Stimulated activated CD4-positive, alpha-beta T cell treated with anti-CD3 and anti-CD28 coated beads, Interleukin-2, amount 100 ng/mL, for 48 hours (primary cell): ENCODE measurements around the gene ACAD11.

Source experiments
- DNase-seq, 2 donors: peaks; one replicate each; pipeline ENCODE4 v3.0.0-alpha.2; 2020

ACAD11 gene

GRCh38 chr3:132659365-132660051 lies at the start of gene ACAD11:
Gene ACAD11 (minus strand): TSS chr3:132659809. CDS start chr3:132659751, 58 bp downstream.
- DNase-seq = peak; percentile 5 to 33

DNA sequence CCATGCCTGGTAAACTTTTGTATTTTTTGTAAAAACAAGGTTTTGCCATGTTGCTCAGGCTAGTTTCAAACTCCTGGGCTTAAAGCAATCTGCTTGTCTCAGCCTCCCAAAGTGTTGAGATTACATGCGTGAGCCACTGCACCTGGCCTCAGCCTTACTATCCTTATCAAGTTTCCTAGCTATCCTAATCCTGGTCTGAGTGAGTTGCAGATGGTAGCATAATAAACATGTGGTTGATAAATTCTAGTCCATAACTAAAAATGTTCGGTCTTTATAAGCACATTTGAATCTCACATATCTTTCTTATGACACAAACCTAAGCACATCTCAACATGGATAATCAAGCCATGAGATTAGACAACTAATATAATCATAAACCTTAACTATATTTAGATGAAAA lies 44.1 kb upstream of the ACAD11 start:
- no peak for DNase-seq

GRCh38 chr3:132695422-132695821 lies 35.8 kb upstream of the ACAD11 start:
- DNase-seq = no peak

DNA sequence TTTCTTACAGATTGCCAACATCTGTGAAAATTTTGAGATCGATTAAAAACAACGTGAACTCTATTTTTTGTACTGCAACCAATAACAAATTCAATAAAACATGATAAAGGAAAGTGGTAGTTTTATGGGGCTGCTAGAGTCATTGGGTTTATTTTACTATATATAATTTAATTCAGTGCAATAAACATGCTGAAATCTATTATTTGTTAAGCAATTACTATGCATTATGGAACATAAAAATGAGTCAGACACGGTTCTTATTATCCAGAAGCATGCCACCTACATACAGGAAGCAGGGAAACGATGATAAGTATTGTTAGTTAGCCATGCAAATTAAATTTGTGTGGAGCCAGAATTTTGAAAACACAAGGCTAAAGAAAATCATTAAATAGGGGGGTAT lies 35.4 kb upstream of the ACAD11 start:
- no peak for DNase-seq

- DNase-seq = no peak
These were observed 30.4 kb upstream of the ACAD11 start for GRCh38 chr3:132690040-132690439.

GRCh38 chr3:132682201-132682600 lies 22.6 kb upstream of the ACAD11 start:
- DNase-seq = no peak

GRCh38 chr3:132681421-132681820 lies 21.8 kb upstream of the ACAD11 start:
- no peak for DNase-seq

DNA sequence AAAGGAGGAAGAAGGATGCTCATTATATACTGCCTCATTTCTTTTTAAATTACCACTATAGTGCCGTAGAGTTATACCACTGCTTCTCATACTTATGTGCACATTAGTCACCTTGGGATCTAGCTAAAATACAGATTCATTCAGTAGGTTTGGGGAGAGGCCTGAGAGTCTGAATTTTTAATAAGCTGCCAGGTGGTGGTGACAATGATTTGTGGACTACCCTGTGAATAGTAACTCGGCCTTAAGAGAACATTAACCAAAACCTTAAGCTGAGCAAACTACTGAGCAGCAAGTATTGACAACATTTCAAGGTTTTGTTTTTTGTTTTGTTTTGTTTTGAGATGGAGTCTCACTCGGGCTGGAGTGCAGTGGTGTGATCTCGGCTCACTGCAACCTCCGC lies 20.3 kb upstream of the ACAD11 start:
- no peak for DNase-seq

GRCh38 chr3:132675408-132675807 lies 15.8 kb upstream of the ACAD11 start:
- DNase-seq = no peak

- no peak for DNase-seq
These were observed 9.7 kb upstream of the ACAD11 start for GRCh38 chr3:132669256-132669777.

GRCh38 chr3:132665230-132665745 lies 5.7 kb upstream of the ACAD11 start:
- no peak for DNase-seq

DNA sequence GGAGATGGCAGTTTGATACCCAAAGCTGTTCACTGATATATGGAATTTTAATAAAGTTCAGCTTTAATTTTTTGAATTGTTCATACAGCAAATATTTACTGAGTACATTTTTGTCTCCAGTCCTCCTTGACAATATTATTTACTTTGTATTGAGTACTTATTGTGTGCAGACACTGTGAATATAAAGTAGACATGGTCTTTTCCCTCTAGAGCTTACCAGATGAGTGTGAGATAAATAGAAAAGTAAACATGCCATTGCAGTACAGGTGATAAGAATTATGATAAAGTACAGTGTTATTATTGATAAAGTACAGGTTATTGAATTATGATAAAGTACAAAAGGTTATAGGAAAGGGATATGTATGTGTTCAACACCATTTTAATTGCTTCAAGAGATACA lies 2.6 kb upstream of the ACAD11 start:
- no peak for DNase-seq

DNA sequence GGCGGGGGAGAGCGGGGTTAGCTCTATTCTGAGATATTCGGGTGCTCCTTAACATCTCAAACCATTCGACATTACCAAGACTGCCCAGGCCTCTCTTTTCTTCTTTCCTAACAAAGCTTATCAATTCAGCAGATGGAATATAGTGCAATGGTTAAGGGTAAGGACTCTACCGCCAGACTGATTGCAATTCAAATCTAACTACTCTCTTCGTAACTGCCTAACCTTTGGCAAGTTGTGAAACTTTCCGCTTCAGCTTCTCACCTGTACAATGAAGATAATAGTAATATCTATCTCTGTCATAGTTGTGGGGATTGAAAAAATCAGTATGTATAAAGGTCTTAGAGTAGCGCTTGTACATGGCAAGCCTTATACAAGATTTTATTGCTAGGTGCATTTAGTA lies 1.5 kb upstream of the ACAD11 start:
- no peak for DNase-seq

GRCh38 chr3:132660811-132661070 lies 1.1 kb upstream of the ACAD11 start:
- no peak for DNase-seq

- peak; percentile 59 to 61 for DNase-seq
These were observed 622 bp upstream of the ACAD11 start, which contains the start of gene UBA5 for GRCh38 chr3:132660052-132660810. Gene UBA5 (plus strand): TSS chr3:132660329. CDS start chr3:132660538, 209 bp downstream.

- no peak for DNase-seq
These were observed 627 bp downstream of the ACAD11 start for GRCh38 chr3:132659000-132659364.

- no peak for DNase-seq
These were observed 1.5 kb downstream of the ACAD11 start for GRCh38 chr3:132657869-132658747.

GRCh38 chr3:132655471-132655870 lies 4.1 kb downstream of the ACAD11 start:
- DNase-seq = no peak

DNA sequence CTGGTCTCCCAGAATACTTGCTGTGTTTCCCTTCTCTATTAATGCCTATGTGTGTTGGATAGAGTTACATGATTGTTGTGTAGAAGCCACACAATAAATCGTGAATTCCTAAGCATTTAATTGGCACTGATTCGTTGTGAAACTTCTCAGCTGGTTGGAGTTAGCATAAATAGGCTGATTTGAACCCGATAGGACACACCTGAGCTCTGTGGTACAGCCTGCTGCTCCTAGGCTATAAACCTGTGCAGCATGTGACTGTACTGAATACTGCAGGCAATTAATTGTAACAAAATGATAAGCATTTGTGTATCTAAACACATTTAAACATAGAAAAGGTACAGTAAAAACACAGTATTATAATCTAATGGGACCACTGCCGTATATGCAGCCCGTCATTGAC lies 4.9 kb downstream of the ACAD11 start:
- no peak for DNase-seq

GRCh38 chr3:132654190-132654589 lies 5.4 kb downstream of the ACAD11 start:
- DNase-seq = no peak

DNA sequence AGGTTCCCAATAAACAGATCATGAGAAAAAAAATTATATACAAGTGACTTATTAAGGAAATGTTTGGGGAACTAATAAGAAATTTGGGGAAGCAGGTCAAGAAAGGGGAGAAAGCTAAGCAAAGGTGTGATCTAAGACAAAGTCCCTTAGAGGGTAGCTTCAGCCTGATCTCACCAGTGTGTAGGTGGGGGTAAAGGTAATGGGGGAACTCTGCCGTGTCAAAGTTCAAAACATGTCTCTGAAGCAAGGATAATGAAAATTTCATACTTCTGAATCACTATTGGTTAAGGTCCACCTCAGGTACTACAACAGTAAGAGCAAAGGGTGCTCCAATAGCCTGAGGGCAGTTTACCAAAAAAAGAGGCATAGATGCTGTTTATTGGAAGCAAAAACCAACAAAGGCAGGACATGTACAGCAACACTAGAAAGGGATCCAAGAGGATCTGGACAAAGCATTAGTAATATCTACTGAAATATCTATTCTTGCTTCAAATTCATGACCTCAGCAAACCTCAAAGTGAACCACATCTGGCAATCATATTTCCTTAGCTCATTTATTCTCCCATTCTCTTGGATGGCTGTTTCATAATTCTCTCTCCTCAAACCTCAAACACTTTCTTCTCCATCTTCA lies 6.9 kb downstream of the ACAD11 start:
- no peak for DNase-seq

GRCh38 chr3:132650153-132650552 lies 9.5 kb downstream of the ACAD11 start:
- no peak for DNase-seq

DNA sequence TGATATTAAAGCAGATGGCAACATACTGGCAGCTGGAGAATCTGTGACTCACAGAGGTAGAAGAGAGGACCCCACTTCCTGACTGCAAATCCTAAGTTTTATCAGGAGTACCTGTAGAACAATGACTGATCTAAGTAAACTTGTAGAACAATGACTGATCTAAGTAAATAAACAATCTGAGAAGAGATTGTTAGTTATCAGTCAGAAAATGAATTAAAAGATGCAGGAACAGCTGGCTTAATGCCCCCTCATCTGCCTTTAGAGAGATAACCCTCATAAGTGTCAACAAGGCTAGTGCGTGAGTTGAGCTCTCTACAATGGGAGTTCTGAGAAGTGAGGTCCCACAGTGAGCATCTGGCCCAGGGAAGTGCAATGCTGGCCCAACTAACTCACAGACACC lies 14.6 kb downstream of the ACAD11 start:
- DNase-seq = no peak
